Mesenchymal stem cell (in vitro differentiated cells and primary cell): Measurements from ENCODE around the gene CSHL1.

ENCODE experiments used
- DNase-seq: peaks from one replicate; pipeline ENCODE4 v3.0.0-alpha.2; 2013
- H2AFZ ChIP-seq: one replicate; pipeline ENCODE4 v1.6.1; 2013; ENCODE audit warnings: low read depth, mild to moderate bottlenecking, control low read depth, inconsistent platforms, low read length, moderate library complexity
- H2AK5ac ChIP-seq: 2 replicates; pipeline ENCODE4 v1.6.1; 2013; ENCODE audit warnings: low read length, moderate library complexity, mild to moderate bottlenecking, inconsistent platforms; ENCODE audit not compliant: severe bottlenecking
- H2BK120ac ChIP-seq: one replicate; pipeline ENCODE4 v1.6.1; 2013; ENCODE audit warnings: low read depth, mild to moderate bottlenecking, inconsistent platforms, low read length, moderate library complexity
- H2BK12ac ChIP-seq, 2 experiments: one replicate each; pipeline ENCODE4 v1.6.1; 2013; ENCODE audit warnings: inconsistent platforms in 2 of 2, low read length in 2 of 2, mild to moderate bottlenecking in 2 of 2, moderate library complexity in 2 of 2, control low read depth in 1 of 2
- H2BK15ac ChIP-seq: one replicate; pipeline ENCODE4 v1.6.1; 2013; ENCODE audit warnings: mild to moderate bottlenecking, low read depth, inconsistent platforms; ENCODE audit not compliant: poor library complexity, severe bottlenecking
- H2BK5ac ChIP-seq: 2 replicates; pipeline ENCODE4 v1.6.1; 2013; ENCODE audit warnings: low read depth, mild to moderate bottlenecking, low read length, control low read depth, inconsistent platforms; ENCODE audit not compliant: poor library complexity, severe bottlenecking
- H3K14ac ChIP-seq, 2 experiments: one replicate each; pipeline ENCODE4 v1.6.1; 2013; ENCODE audit warnings: inconsistent platforms in 2 of 2, low read length in 2 of 2, control low read depth in 1 of 2, mild to moderate bottlenecking in 1 of 2, moderate library complexity in 1 of 2
- H3K18ac ChIP-seq, 2 experiments: one replicate each; pipeline ENCODE4 v1.6.1; 2013; ENCODE audit warnings: inconsistent platforms in 2 of 2, low read length in 2 of 2, control low read depth in 1 of 2, low read depth in 1 of 2, mild to moderate bottlenecking in 1 of 2
- H3K23ac ChIP-seq, 2 experiments: one replicate each; pipeline ENCODE4 v1.6.1; 2013; ENCODE audit warnings: inconsistent platforms in 2 of 2, low read length in 2 of 2, mild to moderate bottlenecking in 2 of 2, moderate library complexity in 2 of 2, control low read depth in 1 of 2
- H3K27ac ChIP-seq: 2 replicates; pipeline ENCODE4 v1.5.1; 2013; ENCODE audit warnings: mild to moderate bottlenecking, moderate library complexity, low read length, control low read depth, inconsistent platforms; ENCODE audit not compliant: poor library complexity, severe bottlenecking
- H3K27me3 ChIP-seq, 2 experiments: 2 replicates each; pipeline versions ENCODE4 v1.6.1 to v1.7.0; 2013; ENCODE audit warnings: low read length in 2 of 2, mild to moderate bottlenecking in 2 of 2, moderate library complexity in 2 of 2, control low read depth in 1 of 2, inconsistent platforms in 1 of 2; ENCODE audit not compliant: control insufficient read depth in 1 of 2, insufficient read depth in 1 of 2
- H3K36me3 ChIP-seq, 2 experiments: 2 replicates each; pipeline versions ENCODE4 v1.6.1 to v1.7.0; 2013; ENCODE audit warnings: low read length in 2 of 2, control low read depth in 1 of 2, inconsistent platforms in 1 of 2, low read depth in 1 of 2, mild to moderate bottlenecking in 1 of 2; ENCODE audit not compliant: insufficient read depth in 2 of 2, control insufficient read depth in 1 of 2
- H3K4ac ChIP-seq, 2 experiments: one replicate each; pipeline ENCODE4 v1.6.1; 2013; ENCODE audit warnings: inconsistent platforms in 2 of 2, low read length in 2 of 2, mild to moderate bottlenecking in 2 of 2, moderate library complexity in 2 of 2, control low read depth in 1 of 2, low read depth in 1 of 2
- H3K4me1 ChIP-seq: 2 replicates; pipeline ENCODE4 v1.6.1; 2013; ENCODE audit warnings: low read depth, low read length, control low read depth; ENCODE audit not compliant: control insufficient read depth, insufficient read depth
- H3K4me2 ChIP-seq: 2 replicates; pipeline ENCODE4 v1.6.1; 2013; ENCODE audit warnings: low read length, mild to moderate bottlenecking, inconsistent platforms; ENCODE audit not compliant: poor library complexity, severe bottlenecking
- H3K4me3 ChIP-seq, 2 experiments: 2 replicates each; pipeline versions ENCODE4 v1.5.1 to v1.7.0; 2013; ENCODE audit warnings: low read length in 2 of 2, mild to moderate bottlenecking in 2 of 2, control low read depth in 1 of 2, low read depth in 1 of 2; ENCODE audit not compliant: insufficient read depth in 1 of 2
- H3K79me1 ChIP-seq: replicated peaks from 2 replicates; pipeline ENCODE4 v1.6.1; 2013; ENCODE audit warnings: mild to moderate bottlenecking, control low read depth, low read length, inconsistent platforms; ENCODE audit not compliant: poor library complexity, severe bottlenecking
- H3K9ac ChIP-seq: 2 replicates; pipeline ENCODE4 v1.7.0; 2013; ENCODE audit warnings: mild to moderate bottlenecking, low read length, moderate library complexity
- H3K9me3 ChIP-seq: 2 replicates; pipeline ENCODE4 v1.7.0; 2013; ENCODE audit warnings: mild to moderate bottlenecking, low read length; ENCODE audit not compliant: control insufficient read depth
- H4K8ac ChIP-seq: one replicate; pipeline ENCODE4 v1.6.1; 2013; ENCODE audit warnings: inconsistent platforms, mild to moderate bottlenecking, low read length, moderate library complexity
- H4K91ac ChIP-seq: one replicate; pipeline ENCODE4 v1.6.1; 2013; ENCODE audit warnings: mild to moderate bottlenecking, low read length, inconsistent platforms
- WGBS: methylation state at CpG from one replicate; pipeline ENCODE4 v1.1.7; 2013; ENCODE audit warnings: mixed read lengths; 5-methylcytosine and 5-hydroxymethylcytosine counted together

CSHL1 gene

GRCh38 chr17:63949576-63950250 is 38.7 kb upstream of the CSHL1 start:
- H3K4me1 ChIP-seq, result peaks cover 16% of the 10 kb centered on the region
- no peak overlapping the region for H3K18ac ChIP-seq
- no peak overlapping the region for H2AFZ ChIP-seq
- no peak overlapping the region for H4K91ac ChIP-seq
- no peak overlapping the region for H2BK12ac ChIP-seq
- no peak overlapping the region for H3K9ac ChIP-seq
- no peaks in the 10 kb centered on the region for H3K36me3 ChIP-seq
- H3K4me2 ChIP-seq, result no peak overlapping the region
- no peak overlapping the region for H3K23ac ChIP-seq
- H4K8ac ChIP-seq, result no peak overlapping the region
- H2BK5ac ChIP-seq, result no peak overlapping the region
- H2BK15ac ChIP-seq, result no peak overlapping the region
- DNase-seq, result no peak
- 75% methylated on average over 18 of the region's 18 CpGs for WGBS
- H3K14ac ChIP-seq, result no peak overlapping the region
- H3K27me3 ChIP-seq, result peaks cover 22 to 53% of the 10 kb centered on the region in 2 experiments
- H2BK120ac ChIP-seq, result no peak overlapping the region
- no peak overlapping the region for H3K4ac ChIP-seq
- no peak overlapping the region for H3K27ac ChIP-seq
- H2AK5ac ChIP-seq, result no peak overlapping the region
- no peaks in the 10 kb centered on the region for H3K9me3 ChIP-seq
- no peaks in the 10 kb centered on the region for H3K79me1 ChIP-seq
- no peak overlapping the region for H3K4me3 ChIP-seq

- Histone ChIP-seq H3K9me3 (no peaks in the 10 kb centered on the region), H3K14ac (no peak overlapping the region), H3K4me1 (peaks cover 16% of the 10 kb centered on the region), H4K8ac (no peak overlapping the region), H3K4ac (no peak overlapping the region), H2BK5ac (no peak overlapping the region), H3K4me2 (no peak overlapping the region), H2AFZ (no peak overlapping the region), H3K79me1 (no peaks in the 10 kb centered on the region), H3K9ac (no peak overlapping the region), H3K36me3 (no peaks in the 10 kb centered on the region), H3K23ac (no peak overlapping the region), H2BK120ac (no peak overlapping the region), H3K4me3 (no peak overlapping the region), H2BK12ac (no peak overlapping the region), H2BK15ac (no peak overlapping the region), H3K27me3 (peaks cover 22 to 49% of the 10 kb centered on the region in 2 experiments), H3K18ac (no peak overlapping the region), H2AK5ac (no peak overlapping the region), H4K91ac (no peak overlapping the region), H3K27ac (no peak overlapping the region)
- no peak for DNase-seq
- 87% methylated on average over 9 of the region's 9 CpGs for WGBS
Measured at GRCh38 chr17:63948521-63948920, 37.5 kb upstream of the CSHL1 start.

GRCh38 chr17:63947711-63948330 is 36.8 kb upstream of the CSHL1 start:
- no peak overlapping the region for H3K18ac ChIP-seq
- H3K27ac ChIP-seq, result no peak overlapping the region
- H3K79me1 ChIP-seq, result no peaks in the 10 kb centered on the region
- no peak overlapping the region for H2AK5ac ChIP-seq
- H3K36me3 ChIP-seq, result no peaks in the 10 kb centered on the region
- H3K4ac ChIP-seq, result no peak overlapping the region
- H4K8ac ChIP-seq, result no peak overlapping the region
- H2BK5ac ChIP-seq, result no peak overlapping the region
- DNase-seq, result no peak
- no peak overlapping the region for H3K4me3 ChIP-seq
- no peak overlapping the region for H3K14ac ChIP-seq
- 91% methylated on average over 18 of the region's 18 CpGs for WGBS
- H3K9ac ChIP-seq, result no peak overlapping the region
- peaks cover 16% of the 10 kb centered on the region for H3K4me1 ChIP-seq
- H3K4me2 ChIP-seq, result no peak overlapping the region
- H2BK120ac ChIP-seq, result no peak overlapping the region
- no peak overlapping the region for H2BK15ac ChIP-seq
- H2BK12ac ChIP-seq, result no peak overlapping the region
- H3K23ac ChIP-seq, result no peak overlapping the region
- no peaks in the 10 kb centered on the region for H3K9me3 ChIP-seq
- no peak overlapping the region for H2AFZ ChIP-seq
- H4K91ac ChIP-seq, result no peak overlapping the region
- peaks cover 22 to 49% of the 10 kb centered on the region in 2 experiments for H3K27me3 ChIP-seq

- no peaks in the 10 kb centered on the region for H3K9me3 ChIP-seq
- no peak overlapping the region for H2BK120ac ChIP-seq
- no peak overlapping the region for H3K4me2 ChIP-seq
- no peak overlapping the region for H4K8ac ChIP-seq
- WGBS, result 51% methylated on average over 6 of the region's 20 CpGs
- no peak overlapping the region for H3K18ac ChIP-seq
- no peak overlapping the region for H3K4ac ChIP-seq
- no peak overlapping the region for H3K14ac ChIP-seq
- no peaks in the 10 kb centered on the region for H3K36me3 ChIP-seq
- no peak overlapping the region for H3K23ac ChIP-seq
- no peak overlapping the region for H3K27ac ChIP-seq
- H3K4me1 ChIP-seq, result peaks cover 16% of the 10 kb centered on the region
- H3K27me3 ChIP-seq, result peaks cover 20 to 38% of the 10 kb centered on the region in 2 experiments
- no peaks in the 10 kb centered on the region for H3K79me1 ChIP-seq
- H2AFZ ChIP-seq, result peak overlapping the region; percentile 29
- H2AK5ac ChIP-seq, result no peak overlapping the region
- H3K9ac ChIP-seq, result no peak overlapping the region
- H2BK12ac ChIP-seq, result no peak overlapping the region
- H2BK15ac ChIP-seq, result no peak overlapping the region
- no peak overlapping the region for H3K4me3 ChIP-seq
- no peak overlapping the region for H4K91ac ChIP-seq
- H2BK5ac ChIP-seq, result no peak overlapping the region
- peak; percentile 37 for DNase-seq
Measured at GRCh38 chr17:63946440-63947363, 35.6 kb upstream of the CSHL1 start.
